Activated T-helper 2 cell treated with anti-CD3 and anti-CD28 coated beads, Interferon-gamma antibody, Interleukin-2, Interleukin-4, amounts not matched to agents 10 μg/mL and 5 μg/mL and 100 μg/mL, durations not matched to agents 14 hours and 24 hours and 36 hours (primary cell): ENCODE data around the gene CAV1. TPM values are rescaled to one million over a fixed set of nuclear protein-coding genes. Genes with fewer than 3 reads are reported as not detected.

Experiments used
- DNase-seq: peaks from one replicate; pipeline ENCODE4 v3.0.0; 2021; ENCODE audit warnings: low spot score
- H3K27ac Mint-ChIP-seq: one replicate; pipeline ENCODE4 v1.8.0; 2021; ENCODE audit warnings: mixed read lengths
- H3K27me3 Mint-ChIP-seq: one replicate; pipeline ENCODE4 v1.8.0; 2021; ENCODE audit warnings: low read depth, mixed read lengths
- H3K36me3 Mint-ChIP-seq: one replicate; pipeline ENCODE4 v1.8.0; 2021; ENCODE audit warnings: low read depth, mixed read lengths
- H3K4me1 Mint-ChIP-seq: one replicate; pipeline ENCODE4 v1.8.0; 2021; ENCODE audit warnings: low read depth, mixed read lengths
- H3K4me3 Mint-ChIP-seq: one replicate; pipeline ENCODE4 v1.8.0; 2021; ENCODE audit warnings: low read depth, mild to moderate bottlenecking, moderate library complexity, mixed read lengths
- H3K9me3 Mint-ChIP-seq: one replicate; pipeline ENCODE4 v1.8.0; 2021; ENCODE audit warnings: mixed read lengths
- intact Hi-C: fragments of 100-400 bp; cut with micrococcal nuclease; formaldehyde crosslinking; loops from one replicate; pipeline ENCODE4 v1.15.1; 2023
- total RNA-seq: library from RNA; stranded (reverse); gene quantifications from 2 replicates; pipeline ENCODE4 v1.2.3, GENCODE V29; 2022

CAV1 gene
- total RNA-seq, 1 donor from 2014 or later, result 0.41 TPM

GRCh38 chr7:116511552-116512519 lies 13.0 kb upstream of the CAV1 start:
- Mint-ChIP-seq H3K27me3 (peaks cover 52% of the 10 kb centered on the region), H3K4me3 (peak overlapping the region; percentile 58), H3K27ac (no peak overlapping the region), H3K4me1 (peaks cover 11% of the 10 kb centered on the region), H3K36me3 (no peaks in the 10 kb centered on the region), H3K9me3 (no peaks in the 10 kb centered on the region)
- no peak for DNase-seq
- intact Hi-C loops, result no loop called here

GRCh38 chr7:116512520-116513188 lies 12.2 kb upstream of the CAV1 start:
- H3K27me3 Mint-ChIP-seq, result peaks cover 46% of the 10 kb centered on the region
- intact Hi-C loops, result no loop called here
- H3K9me3 Mint-ChIP-seq, result no peaks in the 10 kb centered on the region
- H3K27ac Mint-ChIP-seq, result no peak overlapping the region
- no peak overlapping the region for H3K4me3 Mint-ChIP-seq
- no peak for DNase-seq
- H3K4me1 Mint-ChIP-seq, result peaks cover 11% of the 10 kb centered on the region
- no peaks in the 10 kb centered on the region for H3K36me3 Mint-ChIP-seq

GRCh38 chr7:116515584-116515983 lies 9.3 kb upstream of the CAV1 start:
- peaks cover 11% of the 10 kb centered on the region for H3K4me1 Mint-ChIP-seq
- no peaks in the 10 kb centered on the region for H3K36me3 Mint-ChIP-seq
- intact Hi-C loops, result no loop called here
- no peaks in the 10 kb centered on the region for H3K9me3 Mint-ChIP-seq
- no peak overlapping the region for H3K27ac Mint-ChIP-seq
- DNase-seq, result no peak
- H3K4me3 Mint-ChIP-seq, result no peak overlapping the region
- H3K27me3 Mint-ChIP-seq, result peaks cover 42% of the 10 kb centered on the region

DNA sequence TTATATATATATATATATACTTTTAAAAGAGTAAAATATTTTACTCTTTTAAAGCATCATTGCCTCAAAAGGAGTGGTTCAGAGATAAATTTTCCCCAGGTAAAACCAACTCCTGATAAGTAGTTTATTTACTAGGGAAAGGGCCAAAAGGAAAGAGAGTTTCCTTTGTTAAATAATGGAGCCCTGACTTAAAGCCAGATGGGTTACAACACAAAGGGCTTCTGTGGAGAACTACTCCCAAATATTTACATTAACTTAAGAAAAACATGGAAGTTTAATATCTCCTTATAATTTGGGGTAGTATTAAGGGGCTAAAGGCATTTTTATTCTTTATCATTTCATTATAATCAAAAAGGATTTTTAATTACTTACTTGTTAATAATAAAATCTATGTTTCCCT lies 8.5 kb upstream of the CAV1 start:
- Mint-ChIP-seq H3K27ac (no peak overlapping the region), H3K4me1 (peaks cover 9% of the 10 kb centered on the region)

GRCh38 chr7:116517626-116518025 lies 7.2 kb upstream of the CAV1 start:
- intact Hi-C loops, result no loop called here
- no peaks in the 10 kb centered on the region for H3K36me3 Mint-ChIP-seq
- H3K9me3 Mint-ChIP-seq, result no peaks in the 10 kb centered on the region
- H3K27me3 Mint-ChIP-seq, result peaks cover 48% of the 10 kb centered on the region
- DNase-seq, result no peak
- no peak overlapping the region for H3K27ac Mint-ChIP-seq
- no peaks in the 10 kb centered on the region for H3K4me1 Mint-ChIP-seq
- no peak overlapping the region for H3K4me3 Mint-ChIP-seq

More for the DNA sequence above, 8.5 kb upstream of the CAV1 start:
- Mint-ChIP-seq H3K4me3 (no peak overlapping the region), H3K27me3 (peaks cover 42% of the 10 kb centered on the region), H3K36me3 (no peaks in the 10 kb centered on the region), H3K9me3 (no peaks in the 10 kb centered on the region)
- DNase-seq, result no peak
- intact Hi-C loops, result no loop called here

- intact Hi-C loops, result no loop called here
- Mint-ChIP-seq H3K4me3 (no peak overlapping the region), H3K4me1 (no peaks in the 10 kb centered on the region), H3K27me3 (peaks cover 51% of the 10 kb centered on the region), H3K36me3 (no peaks in the 10 kb centered on the region), H3K9me3 (no peaks in the 10 kb centered on the region), H3K27ac (no peak overlapping the region)
- no peak for DNase-seq
These were observed 5.9 kb upstream of the CAV1 start for GRCh38 chr7:116518961-116519360.

GRCh38 chr7:116521046-116521664 lies 3.7 kb upstream of the CAV1 start:
- no peaks in the 10 kb centered on the region for H3K9me3 Mint-ChIP-seq

GRCh38 chr7:116522247-116522646 lies 2.6 kb upstream of the CAV1 start:
- Mint-ChIP-seq H3K4me1 (peaks cover 19% of the 10 kb centered on the region), H3K4me3 (no peak overlapping the region), H3K27me3 (peaks cover 65% of the 10 kb centered on the region), H3K36me3 (no peaks in the 10 kb centered on the region), H3K27ac (no peak overlapping the region), H3K9me3 (no peaks in the 10 kb centered on the region)
- intact Hi-C loops, result loop anchor here (10.0 kb wide), 1 partner anchor 347 kb away; no protein-coding TSS in a partner anchor
- no peak for DNase-seq

More at GRCh38 chr7:116521046-116521664, 3.7 kb upstream of the CAV1 start:
- DNase-seq, result no peak
- Mint-ChIP-seq H3K4me3 (no peak overlapping the region), H3K36me3 (no peaks in the 10 kb centered on the region), H3K27ac (no peak overlapping the region), H3K4me1 (peaks cover 12% of the 10 kb centered on the region), H3K27me3 (peaks cover 54% of the 10 kb centered on the region)
- intact Hi-C loops, result loop anchor here (10.0 kb wide), 1 partner anchor 346 kb away; no protein-coding TSS in a partner anchor

DNA sequence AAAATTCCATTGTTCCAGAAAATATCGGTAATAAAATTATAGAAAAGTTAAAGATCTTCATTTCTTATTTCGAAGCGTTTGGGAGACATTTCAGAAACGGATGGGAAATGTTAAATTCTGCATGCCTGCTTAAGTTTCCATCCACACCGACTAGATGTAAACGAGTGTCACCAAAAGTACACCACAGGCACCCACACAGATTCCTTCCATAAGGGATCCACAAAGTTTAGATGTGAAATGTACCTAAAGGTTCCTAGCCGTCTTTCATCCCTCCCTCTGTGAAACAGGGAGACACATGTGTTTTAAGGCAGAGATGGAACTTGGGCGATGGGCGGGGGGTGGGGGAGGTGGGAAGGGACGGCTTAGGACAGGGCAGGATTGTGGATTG lies 621 bp upstream of the CAV1 start:
- intact Hi-C loops, result loop anchor here (2.0 to 10.0 kb wide), 2 partner anchors 23 to 349 kb away; no protein-coding TSS in a partner anchor
- H3K4me3 Mint-ChIP-seq, result peak overlapping the region; percentile 11
- no peaks in the 10 kb centered on the region for H3K36me3 Mint-ChIP-seq
- H3K9me3 Mint-ChIP-seq, result no peaks in the 10 kb centered on the region
- peaks cover 78% of the 10 kb centered on the region for H3K27me3 Mint-ChIP-seq
- H3K4me1 Mint-ChIP-seq, result peaks cover 23% of the 10 kb centered on the region
- H3K27ac Mint-ChIP-seq, result no peak overlapping the region
- no peak for DNase-seq

GRCh38 chr7:116525298-116525912 lies 569 bp downstream of the CAV1 start:
- no peak overlapping the region for H3K27ac Mint-ChIP-seq
- H3K4me1 Mint-ChIP-seq, result peaks cover 23% of the 10 kb centered on the region
- H3K36me3 Mint-ChIP-seq, result no peaks in the 10 kb centered on the region
- intact Hi-C loops, result loop anchor here (1.0 to 10.0 kb wide), 3 partner anchors 25 to 387 kb away; no protein-coding TSS in a partner anchor
- DNase-seq, result peak; percentile 10
- no peaks in the 10 kb centered on the region for H3K9me3 Mint-ChIP-seq
- H3K27me3 Mint-ChIP-seq, result peaks cover 72% of the 10 kb centered on the region
- peak overlapping the region; percentile 79 for H3K4me3 Mint-ChIP-seq

DNA sequence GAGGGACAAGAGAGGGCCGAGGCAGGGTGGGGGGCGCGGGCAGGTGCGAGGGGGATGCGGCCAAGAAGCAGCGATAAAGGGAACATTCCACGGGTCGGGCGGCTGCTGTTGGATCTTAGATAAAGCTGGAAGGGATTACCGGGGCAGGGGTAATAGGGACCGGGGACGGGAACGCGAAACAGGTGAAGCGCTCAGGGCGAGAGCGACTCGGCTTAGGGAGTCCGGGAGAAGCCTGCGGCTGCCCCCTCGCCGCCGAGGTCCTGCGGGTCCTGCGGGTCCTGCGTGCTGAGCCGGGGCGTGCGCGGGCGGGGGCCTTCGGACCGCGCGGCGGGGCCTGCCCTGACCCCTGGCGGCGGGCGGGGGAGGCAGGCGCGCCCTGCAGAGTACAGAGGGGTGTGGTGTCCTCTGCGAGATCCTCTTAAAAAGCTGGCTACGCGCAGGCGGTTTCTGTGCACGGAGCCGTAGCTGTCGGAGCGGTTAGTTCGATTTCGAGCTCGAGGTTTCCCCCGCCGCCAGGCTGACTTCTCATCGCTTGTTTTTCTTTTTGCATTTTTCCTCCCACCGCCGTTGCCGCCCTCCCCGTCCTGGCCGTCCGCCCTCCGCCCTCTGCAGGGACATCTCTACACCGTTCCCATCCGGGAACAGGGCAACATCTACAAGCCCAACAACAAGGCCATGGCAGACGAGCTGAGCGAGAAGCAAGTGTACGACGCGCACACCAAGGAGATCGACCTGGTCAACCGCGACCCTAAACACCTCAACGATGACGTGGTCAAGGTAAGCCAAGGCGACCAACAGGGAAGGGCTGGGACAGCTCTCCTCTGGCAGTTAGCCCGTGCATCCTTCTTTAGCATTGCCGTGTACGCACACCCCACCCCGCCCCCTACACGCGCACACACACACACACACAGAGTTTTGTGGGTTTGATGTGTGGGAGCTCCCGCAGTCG lies 1.4 kb downstream of the CAV1 start:
- peak; percentile 51 for DNase-seq
- Mint-ChIP-seq H3K27me3 (peaks cover 71% of the 10 kb centered on the region), H3K36me3 (no peaks in the 10 kb centered on the region), H3K27ac (no peak overlapping the region), H3K9me3 (no peaks in the 10 kb centered on the region), H3K4me3 (peak overlapping the region; percentile 79), H3K4me1 (peaks cover 23% of the 10 kb centered on the region)
- intact Hi-C loops, result loop anchor here (1.0 to 10.0 kb wide), 5 partner anchors 25 to 388 kb away; no protein-coding TSS in a partner anchor
